ENCODE measurements around the gene ACBD4. TPM values are rescaled to one million over a fixed set of nuclear protein-coding genes. Genes with fewer than 3 reads are reported as not detected.

ACBD4 gene
- total RNA-seq, 1 experiment from 2014 or later = 9.7 TPM

GRCh38 chr17:45096926-45097325 is 38.6 kb upstream of the ACBD4 start:
- Mint-ChIP-seq H3K4me1 (peaks cover 0 to 7% of the 10 kb centered on the region in 2 experiments; a peak in 2 of 4 replicates), H3K36me3 (ENCODE audit: insufficient read depth in 1 of 3, low read depth in 3 of 3) (peaks cover 61 to 88% (median 77%) of the 10 kb centered on the region in 3 experiments)
- H2BK20ac ChIP-seq (ENCODE audit: low read depth, low read length, poor library complexity, severe bottlenecking) = no peak overlapping the region

More at GRCh38 chr17:45096926-45097325, 38.6 kb upstream of the ACBD4 start:
- Mint-ChIP-seq H3K4me3 (no peak overlapping the region), H3K27me3 (ENCODE audit: low read depth) (no peaks in the 10 kb centered on the region), H3K9me3 (no peaks in the 10 kb centered on the region), H3K27ac (no peak overlapping the region)
- H3K23ac ChIP-seq (ENCODE audit: insufficient read length, low read depth, low read length) = no peak overlapping the region
- DNase-seq = peak; percentile 23
- H2AK5ac ChIP-seq (ENCODE audit: insufficient read length, low read length) = no peak overlapping the region
- H3K27ac ChIP-seq (ENCODE audit: insufficient read length, low read depth, low read length) = no peak overlapping the region
- no CpG with 5 or more reads among the region's 11 CpGs for WGBS (ENCODE audit: extremely low coverage, insufficient read length, low lambda C conversion rate)
- no peak overlapping the region for H3K56ac ChIP-seq (ENCODE audit: insufficient read length, low read depth, low read length)
- no peak overlapping the region for H3K4me2 ChIP-seq (ENCODE audit: insufficient read depth, insufficient read length, low read length)
- no peak overlapping the region for H4K8ac ChIP-seq (replicated peaks; ENCODE audit: insufficient read length, low read depth, low read length)
- H2AFZ ChIP-seq (ENCODE audit: low read length) = no peak overlapping the region
- no peak overlapping the region for H3T11ph ChIP-seq (ENCODE audit: low read length)
- H3K27me3 ChIP-seq (ENCODE audit: insufficient read depth, low read length) = no peaks in the 10 kb centered on the region
- TF ChIP-seq, protein P1, sequence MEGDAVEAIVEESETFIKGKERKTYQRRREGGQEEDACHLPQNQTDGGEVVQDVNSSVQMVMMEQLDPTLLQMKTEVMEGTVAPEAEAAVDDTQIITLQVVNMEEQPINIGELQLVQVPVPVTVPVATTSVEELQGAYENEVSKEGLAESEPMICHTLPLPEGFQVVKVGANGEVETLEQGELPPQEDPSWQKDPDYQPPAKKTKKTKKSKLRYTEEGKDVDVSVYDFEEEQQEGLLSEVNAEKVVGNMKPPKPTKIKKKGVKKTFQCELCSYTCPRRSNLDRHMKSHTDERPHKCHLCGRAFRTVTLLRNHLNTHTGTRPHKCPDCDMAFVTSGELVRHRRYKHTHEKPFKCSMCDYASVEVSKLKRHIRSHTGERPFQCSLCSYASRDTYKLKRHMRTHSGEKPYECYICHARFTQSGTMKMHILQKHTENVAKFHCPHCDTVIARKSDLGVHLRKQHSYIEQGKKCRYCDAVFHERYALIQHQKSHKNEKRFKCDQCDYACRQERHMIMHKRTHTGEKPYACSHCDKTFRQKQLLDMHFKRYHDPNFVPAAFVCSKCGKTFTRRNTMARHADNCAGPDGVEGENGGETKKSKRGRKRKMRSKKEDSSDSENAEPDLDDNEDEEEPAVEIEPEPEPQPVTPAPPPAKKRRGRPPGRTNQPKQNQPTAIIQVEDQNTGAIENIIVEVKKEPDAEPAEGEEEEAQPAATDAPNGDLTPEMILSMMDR (conservative IDR thresholded peaks at IDR 0.05) = no peak
- no peaks in the 10 kb centered on the region for H3K9me3 ChIP-seq (ENCODE audit: control insufficient read depth, low read depth, low read length)
- no peaks in the 10 kb centered on the region for H3K23me2 ChIP-seq (ENCODE audit: insufficient read length, low read depth, low read length, poor library complexity, severe bottlenecking)
- H4K91ac ChIP-seq (ENCODE audit: insufficient read length, low read depth, low read length) = no peak overlapping the region
- H4K20me1 ChIP-seq (ENCODE audit: control insufficient read depth, insufficient read depth, insufficient read length) = no peaks in the 10 kb centered on the region
- no peak overlapping the region for H3K14ac ChIP-seq (ENCODE audit: insufficient read depth, low read length)
- no peak overlapping the region for H2BK120ac ChIP-seq (ENCODE audit: low read depth, low read length, poor library complexity, severe bottlenecking)
- no peak overlapping the region for H3K4ac ChIP-seq (ENCODE audit: low read depth, low read length)
- no peak overlapping the region for H2BK12ac ChIP-seq (ENCODE audit: insufficient read length, low read depth, low read length)
- no peak overlapping the region for H4K5ac ChIP-seq (ENCODE audit: insufficient read length, low read depth, low read length)
- no peak overlapping the region for H2BK5ac ChIP-seq (ENCODE audit: insufficient read length, low read length)
- no peak overlapping the region for H2BK15ac ChIP-seq (ENCODE audit: low read depth, low read length)
- H3K4me1 ChIP-seq (ENCODE audit: insufficient read depth, low read length) = no peaks in the 10 kb centered on the region
- H3K79me1 ChIP-seq (ENCODE audit: insufficient read depth, low read depth, low read length, poor library complexity, severe bottlenecking) = no peaks in the 10 kb centered on the region
- no peaks in the 10 kb centered on the region; the same call in 1 of the 2 replicates for H3K79me2 ChIP-seq (ENCODE audit: insufficient read depth, low read length)
- no peak overlapping the region for H3K18ac ChIP-seq (ENCODE audit: insufficient read length, low read depth, low read length)
- no peak overlapping the region for H3K9ac ChIP-seq (ENCODE audit: extremely low read depth, insufficient read length, low read length)

Measured in H9 (cell line).